ENCODE results near the gene PAPLN. TPM values are rescaled to one million over a fixed set of nuclear protein-coding genes. Genes with fewer than 3 reads are reported as not detected.

The PAPLN gene
- total RNA-seq, 4 donors from 2014 or later: 15.4 to 82.6 (median 34.1) TPM

DNA sequence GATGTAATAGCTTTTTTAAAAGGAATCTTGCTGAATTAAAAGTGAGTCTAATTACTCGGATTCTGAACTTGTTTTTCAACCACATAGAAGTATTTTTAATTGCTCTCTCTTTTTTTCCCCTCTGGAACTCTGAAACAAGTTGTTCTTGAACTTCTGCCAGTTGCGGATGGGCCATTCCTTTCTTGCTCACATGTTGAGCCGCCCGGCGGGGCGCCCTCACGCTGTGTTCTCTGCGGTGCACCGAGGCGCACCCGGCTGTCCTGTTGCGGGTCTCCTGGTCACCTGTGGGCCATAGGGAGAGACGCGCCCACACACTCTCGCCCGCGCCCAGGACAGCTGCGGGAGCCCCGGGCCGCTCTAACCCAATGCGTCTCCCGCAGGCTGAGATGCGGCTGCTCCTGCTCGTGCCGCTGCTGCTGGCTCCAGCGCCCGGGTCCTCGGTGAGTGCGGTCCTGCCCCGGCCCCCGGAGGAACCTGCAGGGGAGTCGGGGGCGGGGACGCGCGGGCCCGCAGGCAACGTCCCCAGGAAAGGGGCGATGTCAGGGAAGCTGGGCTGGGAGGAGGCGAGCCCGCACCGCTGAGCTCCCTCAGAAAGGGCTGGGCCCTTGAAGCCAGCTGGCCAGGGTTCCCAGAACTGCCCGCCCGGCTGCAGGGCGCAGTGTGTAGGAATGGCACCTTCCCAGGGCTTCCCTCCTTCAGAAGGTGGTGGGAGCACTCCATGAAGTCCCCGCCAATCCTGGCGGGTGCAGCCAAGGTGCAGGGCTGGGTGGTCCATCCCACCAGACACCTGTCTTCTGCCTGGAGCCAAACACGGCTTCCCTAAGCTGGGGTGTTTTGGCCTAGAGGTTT lies 2.3 kb downstream of the PAPLN start:
- DNase-seq (ENCODE audit: low spot score): no peak

GRCh38 chr14:73240816-73241480 lies 3.6 kb downstream of the PAPLN start:
- TF ChIP-seq, protein P1, sequence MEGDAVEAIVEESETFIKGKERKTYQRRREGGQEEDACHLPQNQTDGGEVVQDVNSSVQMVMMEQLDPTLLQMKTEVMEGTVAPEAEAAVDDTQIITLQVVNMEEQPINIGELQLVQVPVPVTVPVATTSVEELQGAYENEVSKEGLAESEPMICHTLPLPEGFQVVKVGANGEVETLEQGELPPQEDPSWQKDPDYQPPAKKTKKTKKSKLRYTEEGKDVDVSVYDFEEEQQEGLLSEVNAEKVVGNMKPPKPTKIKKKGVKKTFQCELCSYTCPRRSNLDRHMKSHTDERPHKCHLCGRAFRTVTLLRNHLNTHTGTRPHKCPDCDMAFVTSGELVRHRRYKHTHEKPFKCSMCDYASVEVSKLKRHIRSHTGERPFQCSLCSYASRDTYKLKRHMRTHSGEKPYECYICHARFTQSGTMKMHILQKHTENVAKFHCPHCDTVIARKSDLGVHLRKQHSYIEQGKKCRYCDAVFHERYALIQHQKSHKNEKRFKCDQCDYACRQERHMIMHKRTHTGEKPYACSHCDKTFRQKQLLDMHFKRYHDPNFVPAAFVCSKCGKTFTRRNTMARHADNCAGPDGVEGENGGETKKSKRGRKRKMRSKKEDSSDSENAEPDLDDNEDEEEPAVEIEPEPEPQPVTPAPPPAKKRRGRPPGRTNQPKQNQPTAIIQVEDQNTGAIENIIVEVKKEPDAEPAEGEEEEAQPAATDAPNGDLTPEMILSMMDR (IDR thresholded peaks at IDR 0.05): no peak
- no peak for DNase-seq (ENCODE audit: low spot score)
- ATAC-seq (ENCODE audit: low FRiP score): no peak

More for the DNA sequence above, 2.3 kb downstream of the PAPLN start:
- no peak for ATAC-seq (ENCODE audit: low FRiP score)
- TF ChIP-seq, protein P1 (IDR thresholded peaks at IDR 0.05): no peak

GRCh38 chr14:73241481-73242165 lies 4.3 kb downstream of the PAPLN start:
- DNase-seq (ENCODE audit: low spot score) (no peak), ATAC-seq (ENCODE audit: low FRiP score) (no peak)
- TF ChIP-seq, protein P1 (IDR thresholded peaks at IDR 0.05): no peak

DNA sequence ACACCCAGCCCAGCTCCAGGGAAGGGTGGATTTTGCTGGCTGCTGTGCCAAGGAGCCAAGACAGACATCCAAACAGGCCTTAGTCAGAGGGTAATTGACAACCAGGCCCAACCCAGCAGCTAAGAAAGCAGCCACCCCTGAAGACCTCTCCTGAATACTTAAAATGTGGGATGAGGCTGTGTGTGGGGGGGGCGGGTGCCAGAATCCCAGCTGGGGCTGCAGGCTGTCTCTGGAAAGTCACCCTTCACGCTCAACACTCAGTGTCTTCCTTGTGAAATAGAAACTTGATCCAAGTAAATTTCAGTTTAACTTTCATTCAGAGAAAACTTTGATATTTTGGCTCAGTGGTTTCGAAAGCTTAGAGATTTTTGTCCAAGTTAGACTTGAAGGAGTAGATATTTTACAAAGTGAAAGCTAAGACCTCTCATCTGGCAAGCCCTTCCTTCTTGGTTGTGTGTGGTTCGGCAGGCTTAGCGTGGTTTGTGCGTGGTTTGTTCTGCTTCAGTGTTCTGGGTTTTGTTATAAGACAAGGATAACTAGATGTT lies 5.1 kb downstream of the PAPLN start:
- TF ChIP-seq, protein P1 (IDR thresholded peaks at IDR 0.05): no peak
- no peak for ATAC-seq (ENCODE audit: low FRiP score)
- no peak for DNase-seq (ENCODE audit: low spot score)

DNA sequence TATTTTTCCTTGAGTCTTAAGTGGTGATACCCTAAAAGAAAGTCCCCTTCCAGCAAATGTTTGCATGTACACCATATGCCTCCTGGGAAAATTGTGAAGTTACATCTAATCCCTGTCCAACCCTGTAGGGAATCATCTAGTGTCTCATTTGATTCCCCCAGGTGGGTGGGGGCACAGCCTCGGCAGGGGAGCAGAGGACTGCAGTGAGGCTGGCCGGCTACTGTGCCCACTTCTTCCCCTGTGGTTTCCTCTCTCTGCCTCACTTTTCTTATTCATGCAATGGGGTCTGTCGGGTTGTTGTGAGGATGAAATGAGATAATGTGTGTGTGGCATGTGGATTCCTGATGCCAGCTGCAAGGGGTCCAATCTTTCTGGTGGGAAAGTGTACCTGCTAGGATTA lies 6.0 kb downstream of the PAPLN start:
- TF ChIP-seq, protein P1 (IDR thresholded peaks at IDR 0.05): no peak
- DNase-seq (ENCODE audit: low spot score) (no peak), ATAC-seq (ENCODE audit: low FRiP score) (no peak)

DNA sequence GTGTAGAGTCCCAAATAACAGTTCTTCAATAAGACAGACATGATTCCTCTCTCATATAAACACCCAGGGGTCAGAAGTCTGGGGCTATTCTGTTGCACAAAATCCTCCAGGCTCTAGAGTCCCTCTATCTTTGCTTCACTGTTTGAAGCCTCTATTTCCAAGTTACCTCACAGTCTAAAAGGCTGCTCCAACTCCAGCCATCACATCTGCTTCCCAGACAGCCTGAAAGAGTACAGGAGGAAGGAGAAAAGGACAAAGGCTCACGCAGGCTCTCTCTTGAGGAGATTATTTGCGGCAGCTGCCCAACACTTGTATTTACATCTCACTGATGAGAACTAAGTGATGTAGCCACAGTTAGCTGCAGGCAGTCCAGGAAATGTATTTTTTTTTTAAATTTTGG lies 6.4 kb downstream of the PAPLN start:
- ATAC-seq (ENCODE audit: low FRiP score): no peak
- TF ChIP-seq, protein P1 (IDR thresholded peaks at IDR 0.05): no peak
- DNase-seq (ENCODE audit: low spot score): no peak
